Measurements from ENCODE around the gene YIPF3.
"Not testable (repeated sequence)": the region's sequence is repeated elsewhere in the genome, so short reads cannot be mapped to it uniquely, and the experiment has no call there.

YIPF3 gene

GRCh38 chr6:43516697-43517504, at the start of gene YIPF3, which contains the start of gene POLR1C:
TSS of gene YIPF3 (minus strand) at chr6:43516926. CDS start at chr6:43516807, 119 bp downstream.
TSS of gene POLR1C (plus strand) at chr6:43517089. CDS start at chr6:43517110, 21 bp downstream.
- peak within 1 kb of the TSS; percentile 56 for H3K27ac ChIP-seq (ENCODE audit: low read length)
- TF ChIP-seq, protein P1, sequence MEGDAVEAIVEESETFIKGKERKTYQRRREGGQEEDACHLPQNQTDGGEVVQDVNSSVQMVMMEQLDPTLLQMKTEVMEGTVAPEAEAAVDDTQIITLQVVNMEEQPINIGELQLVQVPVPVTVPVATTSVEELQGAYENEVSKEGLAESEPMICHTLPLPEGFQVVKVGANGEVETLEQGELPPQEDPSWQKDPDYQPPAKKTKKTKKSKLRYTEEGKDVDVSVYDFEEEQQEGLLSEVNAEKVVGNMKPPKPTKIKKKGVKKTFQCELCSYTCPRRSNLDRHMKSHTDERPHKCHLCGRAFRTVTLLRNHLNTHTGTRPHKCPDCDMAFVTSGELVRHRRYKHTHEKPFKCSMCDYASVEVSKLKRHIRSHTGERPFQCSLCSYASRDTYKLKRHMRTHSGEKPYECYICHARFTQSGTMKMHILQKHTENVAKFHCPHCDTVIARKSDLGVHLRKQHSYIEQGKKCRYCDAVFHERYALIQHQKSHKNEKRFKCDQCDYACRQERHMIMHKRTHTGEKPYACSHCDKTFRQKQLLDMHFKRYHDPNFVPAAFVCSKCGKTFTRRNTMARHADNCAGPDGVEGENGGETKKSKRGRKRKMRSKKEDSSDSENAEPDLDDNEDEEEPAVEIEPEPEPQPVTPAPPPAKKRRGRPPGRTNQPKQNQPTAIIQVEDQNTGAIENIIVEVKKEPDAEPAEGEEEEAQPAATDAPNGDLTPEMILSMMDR (IDR thresholded peaks at IDR 0.05; ENCODE audit: low read depth, low read length) = no peak
- TF ChIP-seq EZH2phosphoT487 (IDR thresholded peaks at IDR 0.05; ENCODE audit: low read depth) = no peak
- peak within 1 kb of the TSS; percentile 94 for H3K9ac ChIP-seq (ENCODE audit: low read length)
- H3K36me3 ChIP-seq (replicated peaks; ENCODE audit: low read depth, low read length) = peaks cover 55% of the 10 kb centered on the region
- no peaks in the 10 kb centered on the region for H3K9me3 ChIP-seq (ENCODE audit: insufficient read depth, low read length)
- peaks cover 19% of the 10 kb centered on the region for H3K4me1 ChIP-seq (ENCODE audit: low read length)
- H3K4me3 ChIP-seq (ENCODE audit: low read length) = peak within 1 kb of the TSS; percentile 84
- H4K20me1 ChIP-seq (ENCODE audit: insufficient read depth, low read length) = peaks cover 6% of the 10 kb centered on the region; the same call in 1 of the 2 replicates
- peaks cover 54% of the 10 kb centered on the region for H3K79me2 ChIP-seq (ENCODE audit: low read length)
- no peaks in the 10 kb centered on the region for H3K27me3 ChIP-seq (ENCODE audit: low read depth, low read length)
- peak within 1 kb of the TSS; percentile 93 for H3K4me2 ChIP-seq (ENCODE audit: low read length)
- H2AFZ ChIP-seq (ENCODE audit: low read depth, low read length) = peak within 1 kb of the TSS; percentile 70

DNA sequence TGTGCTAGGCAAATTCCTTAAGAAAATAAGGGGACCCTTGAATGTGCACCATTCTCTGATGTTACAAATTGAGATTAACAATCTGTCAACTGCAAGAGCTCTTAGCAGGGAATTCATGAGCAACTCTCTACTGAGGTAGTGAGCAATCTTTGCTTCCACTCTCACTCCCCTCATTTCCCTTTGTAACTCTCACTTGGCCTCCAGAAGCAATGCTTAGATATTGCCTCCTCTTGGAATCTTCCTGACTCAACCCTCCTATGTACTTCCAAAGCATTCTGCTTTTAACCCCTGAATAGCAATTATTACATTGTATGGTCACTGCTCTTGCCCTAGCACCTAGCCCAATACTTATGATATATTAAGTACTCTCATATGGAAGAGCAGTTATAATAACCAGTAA, 42.6 kb upstream of the YIPF3 start:
- Histone ChIP-seq H3K36me3 (replicated peaks; ENCODE audit: low read depth, low read length) (peaks cover 75% of the 10 kb centered on the region), H3K9me3 (ENCODE audit: insufficient read depth, low read length) (no peaks in the 10 kb centered on the region), H3K4me2 (ENCODE audit: low read length) (no peak overlapping the region), H2AFZ (ENCODE audit: low read depth, low read length) (no peak overlapping the region), H3K27me3 (ENCODE audit: low read depth, low read length) (no peaks in the 10 kb centered on the region), H3K4me3 (ENCODE audit: low read length) (no peak overlapping the region), H3K27ac (ENCODE audit: low read length) (no peak overlapping the region), H4K20me1 (ENCODE audit: insufficient read depth, low read length) (no peaks in the 10 kb centered on the region), H3K4me1 (ENCODE audit: low read length) (no peaks in the 10 kb centered on the region), H3K79me2 (ENCODE audit: low read length) (no peaks in the 10 kb centered on the region), H3K9ac (ENCODE audit: low read length) (no peak overlapping the region)
- TF ChIP-seq, protein P1 (IDR thresholded peaks at IDR 0.05; ENCODE audit: low read depth, low read length) = no peak
- TF ChIP-seq EZH2phosphoT487 (IDR thresholded peaks at IDR 0.05; ENCODE audit: low read depth) = no peak

- H3K4me1 ChIP-seq (ENCODE audit: low read length) = not testable (repeated sequence)
These were observed 40.9 kb upstream of the YIPF3 start for GRCh38 chr6:43557620-43558019.

DNA sequence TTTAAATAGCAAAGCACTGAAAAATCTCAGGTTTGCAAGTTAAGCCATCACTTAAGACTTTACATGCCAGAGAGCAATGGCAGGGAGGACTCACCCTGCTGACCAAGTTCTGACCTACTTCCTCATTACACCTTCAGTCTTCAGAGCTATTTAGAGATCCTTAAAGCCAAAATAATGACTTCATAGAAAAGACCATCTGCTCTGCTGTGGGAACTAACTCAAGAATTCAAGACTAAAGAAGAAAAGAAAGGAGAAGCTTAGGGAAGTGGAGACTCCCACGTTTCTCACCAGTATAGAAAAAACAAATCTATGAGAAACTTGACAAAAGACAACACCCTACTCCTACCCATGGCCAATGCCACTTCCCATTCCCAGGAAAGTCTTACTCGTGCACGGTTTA, 30.5 kb upstream of the YIPF3 start:
- no peaks in the 10 kb centered on the region for H4K20me1 ChIP-seq (ENCODE audit: insufficient read depth, low read length)
- H3K9ac ChIP-seq (ENCODE audit: low read length) = no peak overlapping the region
- no peaks in the 10 kb centered on the region for H3K27me3 ChIP-seq (ENCODE audit: low read depth, low read length)
- H3K4me3 ChIP-seq (ENCODE audit: low read length) = no peak overlapping the region
- no peaks in the 10 kb centered on the region for H3K79me2 ChIP-seq (ENCODE audit: low read length)
- no peak overlapping the region for H2AFZ ChIP-seq (ENCODE audit: low read depth, low read length)
- TF ChIP-seq EZH2phosphoT487 (IDR thresholded peaks at IDR 0.05; ENCODE audit: low read depth) = no peak
- TF ChIP-seq, protein P1 (IDR thresholded peaks at IDR 0.05; ENCODE audit: low read depth, low read length) = no peak
- H3K9me3 ChIP-seq (ENCODE audit: insufficient read depth, low read length) = no peaks in the 10 kb centered on the region
- no peaks in the 10 kb centered on the region for H3K4me1 ChIP-seq (ENCODE audit: low read length)
- peaks cover 60% of the 10 kb centered on the region for H3K36me3 ChIP-seq (replicated peaks; ENCODE audit: low read depth, low read length)
- no peak overlapping the region for H3K27ac ChIP-seq (ENCODE audit: low read length)
- no peak overlapping the region for H3K4me2 ChIP-seq (ENCODE audit: low read length)

More at GRCh38 chr6:43557620-43558019, 40.9 kb upstream of the YIPF3 start:
- H3K9ac ChIP-seq (ENCODE audit: low read length); H3K27me3 ChIP-seq (ENCODE audit: low read depth, low read length); H4K20me1 ChIP-seq (ENCODE audit: insufficient read depth, low read length); H3K4me3 ChIP-seq (ENCODE audit: low read length); H3K79me2 ChIP-seq (ENCODE audit: low read length); H3K9me3 ChIP-seq (ENCODE audit: insufficient read depth, low read length); H2AFZ ChIP-seq (ENCODE audit: low read depth, low read length); H3K27ac ChIP-seq (ENCODE audit: low read length); H3K4me2 ChIP-seq (ENCODE audit: low read length): not testable (repeated sequence)
- peaks cover 79% of the 10 kb centered on the region for H3K36me3 ChIP-seq (replicated peaks; ENCODE audit: low read depth, low read length)

All from OCI-LY3 (cell line).